22Rv1 (cell line): ENCODE measurements around the gene LPIN1.

Experiments used
- ZFX ChIP-seq: fragments of 450-650 bp; IDR thresholded peaks from 2 replicates; pipeline ENCODE4 v1.6.1; 2017; ENCODE audit warnings: antibody characterized with exemption, borderline replicate concordance
- TF ChIP-seq, protein P1 (sequence below): fragments of 450-650 bp; IDR thresholded peaks from 2 replicates; pipeline ENCODE4 v1.5.1; 2017; ENCODE audit warnings: mild to moderate bottlenecking

DNA sequence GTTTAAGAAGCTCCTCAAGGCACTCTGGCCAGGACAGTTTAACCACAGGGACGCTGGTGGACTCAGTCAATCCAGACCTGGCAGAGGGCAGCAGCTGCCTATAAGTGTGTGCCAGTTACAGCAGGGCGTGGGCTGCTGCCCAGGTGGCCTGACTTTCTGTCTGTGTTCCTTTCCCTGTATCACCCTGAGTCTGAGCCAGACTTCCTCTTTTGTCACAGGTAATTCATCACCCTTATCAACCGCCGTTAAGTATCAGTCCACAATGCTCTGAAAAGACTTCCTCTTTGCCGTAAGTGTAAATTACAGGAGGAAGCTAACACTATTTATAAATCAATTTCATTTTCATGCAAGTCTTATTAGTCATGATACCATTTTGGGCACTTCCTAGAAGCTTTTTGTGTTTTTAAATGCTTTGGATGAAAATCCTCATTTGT is 7.0 kb downstream of the LPIN1 start:
- TF ChIP-seq, protein P1, sequence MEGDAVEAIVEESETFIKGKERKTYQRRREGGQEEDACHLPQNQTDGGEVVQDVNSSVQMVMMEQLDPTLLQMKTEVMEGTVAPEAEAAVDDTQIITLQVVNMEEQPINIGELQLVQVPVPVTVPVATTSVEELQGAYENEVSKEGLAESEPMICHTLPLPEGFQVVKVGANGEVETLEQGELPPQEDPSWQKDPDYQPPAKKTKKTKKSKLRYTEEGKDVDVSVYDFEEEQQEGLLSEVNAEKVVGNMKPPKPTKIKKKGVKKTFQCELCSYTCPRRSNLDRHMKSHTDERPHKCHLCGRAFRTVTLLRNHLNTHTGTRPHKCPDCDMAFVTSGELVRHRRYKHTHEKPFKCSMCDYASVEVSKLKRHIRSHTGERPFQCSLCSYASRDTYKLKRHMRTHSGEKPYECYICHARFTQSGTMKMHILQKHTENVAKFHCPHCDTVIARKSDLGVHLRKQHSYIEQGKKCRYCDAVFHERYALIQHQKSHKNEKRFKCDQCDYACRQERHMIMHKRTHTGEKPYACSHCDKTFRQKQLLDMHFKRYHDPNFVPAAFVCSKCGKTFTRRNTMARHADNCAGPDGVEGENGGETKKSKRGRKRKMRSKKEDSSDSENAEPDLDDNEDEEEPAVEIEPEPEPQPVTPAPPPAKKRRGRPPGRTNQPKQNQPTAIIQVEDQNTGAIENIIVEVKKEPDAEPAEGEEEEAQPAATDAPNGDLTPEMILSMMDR, result no peak
- no peak for TF ChIP-seq ZFX
